Gastroesophageal sphincter (tissue), 3 donors: ENCODE measurements around the gene ATP9A.

Source experiments
- CTCF ChIP-seq, 4 experiments: fragments of 200-600 bp in 2 of 4; fragments of 450-650 bp in 2 of 4; sonication (generic) in 1 of 4; IDR thresholded peaks; one replicate each; pipeline ENCODE4 v1.5.1; 2017 to 2019; ENCODE audit warnings: antibody characterized with exemption in 4 of 4, mild to moderate bottlenecking in 2 of 4, moderate library complexity in 2 of 4
- EP300 ChIP-seq: sonication (generic); formaldehyde crosslinking; IDR thresholded peaks from one replicate; pipeline ENCODE4 v1.6.1; 2017; ENCODE audit warnings: antibody characterized with exemption, mild to moderate bottlenecking
- POLR2A ChIP-seq, 2 donors: fragments of 450-650 bp; IDR thresholded peaks; one replicate each; pipeline ENCODE4 v1.6.1; 2017; ENCODE audit warnings: antibody characterized with exemption in 2 of 2, mild to moderate bottlenecking in 2 of 2, moderate library complexity in 1 of 2
- POLR2AphosphoS5 ChIP-seq: sonication (generic); formaldehyde crosslinking; IDR thresholded peaks from one replicate; pipeline ENCODE4 v1.6.1; 2017; ENCODE audit warnings: antibody characterized with exemption

- no peak for TF ChIP-seq POLR2A (IDR thresholded peaks at IDR 0.05)
- TF ChIP-seq CTCF (IDR thresholded peaks at IDR 0.05): no peak
- no peak for TF ChIP-seq POLR2AphosphoS5
- TF ChIP-seq EP300: no peak
Observed at GRCh38 chr20:51710361-51710894, 57.8 kb downstream of the ATP9A start.
